Jurkat, Clone E6-1 (cell line): ENCODE data around the gene ARHGAP28.
"Not testable (repeated sequence)": the region's sequence is repeated elsewhere in the genome, so short reads cannot be mapped to it uniquely, and the experiment has no call there.

Experiments used
- DNase-seq: peaks from one replicate; pipeline ENCODE4 v3.0.0-alpha.2; 2011; ENCODE audit warnings: low read depth, low spot score
- H3K4me3 ChIP-seq: 2 replicates; pipeline ENCODE4 v1.5.1; 2011; ENCODE audit warnings: mild to moderate bottlenecking, low read length, control low read depth, moderate library complexity

Gene ARHGAP28

DNA sequence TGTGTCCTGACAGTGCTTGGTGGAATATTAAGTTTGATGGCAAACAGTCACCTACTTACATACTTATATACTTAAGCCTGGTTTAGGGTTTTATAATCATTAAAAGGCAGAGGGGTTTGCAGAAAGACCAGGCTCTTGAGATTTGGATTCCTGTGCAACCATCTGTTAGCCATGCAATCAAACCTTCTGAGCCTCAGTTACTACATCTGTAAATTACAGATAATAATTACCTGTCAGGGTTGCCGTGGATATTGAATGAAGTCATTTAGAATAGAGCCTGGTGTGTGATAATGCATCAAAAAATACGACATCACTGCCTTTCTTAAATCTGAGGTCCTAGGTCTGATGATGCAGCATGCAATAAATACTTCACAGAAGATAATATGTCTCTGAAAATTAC, 152.9 kb downstream of the ARHGAP28 start:
- no peak overlapping the region for H3K4me3 ChIP-seq
- DNase-seq: no peak

GRCh38 chr18:6885006-6885481, 155.5 kb downstream of the ARHGAP28 start:
- no peak for DNase-seq
- no peak overlapping the region for H3K4me3 ChIP-seq

DNA sequence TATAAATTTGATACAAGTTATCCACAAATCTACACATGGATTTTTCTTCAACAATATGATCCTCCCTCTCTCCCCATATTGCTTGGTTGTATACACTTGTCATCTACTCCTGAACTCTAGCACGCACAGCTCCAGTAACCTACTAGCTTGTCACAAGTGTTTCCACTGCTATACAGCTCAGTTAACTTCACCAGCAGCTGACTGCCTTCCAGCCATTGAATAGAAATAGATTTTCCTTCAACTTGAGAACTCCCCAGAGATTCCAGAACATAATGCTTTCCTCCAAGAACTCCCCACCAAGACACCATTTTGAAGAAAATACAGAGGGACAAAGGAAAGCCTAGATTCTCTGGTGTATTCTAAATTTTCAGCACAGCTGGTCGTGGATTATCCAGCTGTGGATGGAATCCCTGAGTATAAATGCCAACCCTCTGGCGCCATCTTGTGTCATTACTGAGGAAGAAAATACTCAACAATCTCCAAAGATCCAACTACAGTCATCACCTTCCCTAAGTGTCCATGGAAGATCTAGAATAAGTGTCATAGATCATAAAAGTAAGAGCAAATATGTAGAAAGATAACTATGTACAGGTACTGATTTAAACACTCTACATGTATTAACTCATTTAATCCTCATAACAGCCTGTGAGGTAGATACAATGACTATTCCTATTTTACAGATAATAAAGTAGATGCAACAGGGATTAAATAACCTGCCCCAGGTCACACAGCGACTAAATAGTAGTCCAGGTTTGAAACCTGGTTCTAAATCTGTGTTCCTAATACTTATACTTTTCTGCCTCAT, 156.7 kb downstream of the ARHGAP28 start:
- no peak overlapping the region for H3K4me3 ChIP-seq
- peak; percentile 14 for DNase-seq

GRCh38 chr18:6886797-6887330, 157.3 kb downstream of the ARHGAP28 start:
- no peak overlapping the region for H3K4me3 ChIP-seq
- no peak for DNase-seq

GRCh38 chr18:6891788-6892187, 162.3 kb downstream of the ARHGAP28 start:
- no peak for DNase-seq
- no peak overlapping the region for H3K4me3 ChIP-seq

- no peak overlapping the region for H3K4me3 ChIP-seq
- DNase-seq: no peak
Observed at GRCh38 chr18:6901286-6901926, 171.9 kb downstream of the ARHGAP28 start.

- no peak overlapping the region for H3K4me3 ChIP-seq
- DNase-seq: no peak
Observed at GRCh38 chr18:6917072-6917471, 187.6 kb downstream of the ARHGAP28 start.

GRCh38 chr18:6920099-6920955, 190.8 kb downstream of the ARHGAP28 start:
- peak; percentile 60 for DNase-seq
- H3K4me3 ChIP-seq: no peak overlapping the region

- H3K4me3 ChIP-seq: no peak overlapping the region
- DNase-seq: no peak
Observed at GRCh38 chr18:6921571-6921970, 192.1 kb downstream of the ARHGAP28 start.

DNA sequence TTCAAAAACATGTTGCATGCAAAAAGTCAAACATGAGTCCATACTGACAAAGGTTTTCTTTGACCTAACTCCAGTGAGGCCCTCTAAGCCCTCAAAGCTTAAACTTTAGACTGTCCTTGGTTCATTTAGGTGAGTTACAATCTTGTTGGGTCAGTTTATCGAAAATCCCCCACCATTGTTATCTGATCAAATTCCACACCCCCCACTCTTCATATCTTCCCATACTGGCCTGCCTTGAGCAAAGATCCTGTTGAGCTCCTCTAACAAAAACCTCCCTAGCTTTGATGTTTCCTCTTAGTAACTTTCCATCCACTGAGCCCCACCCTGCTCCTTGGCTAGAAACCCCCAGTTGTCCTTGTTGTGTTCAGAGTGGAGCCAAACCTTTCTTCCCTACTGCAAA, 193.7 kb downstream of the ARHGAP28 start:
- no peak overlapping the region for H3K4me3 ChIP-seq
- no peak for DNase-seq

- DNase-seq: no peak
- H3K4me3 ChIP-seq: no peak overlapping the region
Observed at GRCh38 chr18:6927153-6927552, 197.6 kb downstream of the ARHGAP28 start.

GRCh38 chr18:6928359-6928758, 198.8 kb downstream of the ARHGAP28 start:
- DNase-seq: no peak
- no peak overlapping the region for H3K4me3 ChIP-seq

DNA sequence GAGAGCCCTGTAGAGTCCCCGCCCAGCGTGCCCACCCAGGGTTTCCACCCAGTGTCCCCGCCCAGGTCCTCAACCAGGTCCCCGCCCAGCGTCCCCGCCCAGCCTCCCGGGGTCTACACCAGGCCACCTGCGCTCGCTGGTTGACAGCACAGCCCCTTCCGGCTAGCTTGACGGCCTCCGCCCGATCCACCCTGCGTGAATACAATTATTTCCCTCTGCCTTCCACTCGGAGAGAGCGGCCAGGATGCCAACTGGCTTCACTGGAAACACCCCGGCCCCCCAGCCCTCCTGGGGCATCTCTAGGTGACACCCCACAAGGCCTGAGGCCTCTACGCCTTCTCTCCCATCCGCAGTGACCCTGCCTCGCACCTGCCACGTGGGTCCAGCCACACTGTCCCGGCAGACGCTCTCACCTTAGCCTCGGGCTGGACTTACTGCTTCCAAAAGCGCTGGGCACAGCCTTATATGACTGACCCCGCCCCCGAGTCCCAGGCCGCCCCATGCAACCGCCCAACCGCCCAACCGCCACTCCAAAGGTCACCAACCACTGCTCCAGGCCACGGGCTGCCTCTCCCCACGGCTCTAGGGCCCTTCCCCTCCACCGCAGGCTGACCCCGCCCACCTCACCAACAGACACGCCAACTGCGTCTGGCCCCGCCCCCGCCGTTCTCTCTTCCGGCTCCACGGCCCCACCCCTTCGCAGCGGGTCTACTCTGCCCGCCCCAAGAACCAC, 200.0 kb downstream of the ARHGAP28 start:
- no peak for DNase-seq
- H3K4me3 ChIP-seq: no peak overlapping the region

DNA sequence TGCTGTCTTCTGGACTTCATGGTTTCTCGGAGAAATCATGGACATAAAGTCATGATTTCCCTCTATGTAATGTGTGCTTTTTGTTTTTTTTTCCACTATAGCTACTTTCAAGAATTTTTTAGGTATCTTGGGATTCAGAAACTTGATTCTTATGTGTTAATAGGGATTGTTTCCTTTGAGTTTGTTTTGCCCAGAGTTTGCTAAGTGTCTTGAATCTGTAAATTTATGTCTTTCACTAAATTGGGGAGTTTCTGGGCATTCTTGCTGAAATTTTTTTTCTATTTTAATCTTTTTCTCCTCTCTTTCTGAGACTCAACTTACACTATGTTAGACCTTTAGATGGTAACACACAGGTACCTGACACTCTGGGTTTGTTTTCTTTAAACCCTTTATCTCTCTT, 205.3 kb downstream of the ARHGAP28 start:
- no peak for DNase-seq

GRCh38 chr18:6938003-6938402, 208.5 kb downstream of the ARHGAP28 start:
- H3K4me3 ChIP-seq: no peak overlapping the region
- no peak for DNase-seq

More for the DNA sequence above, 205.3 kb downstream of the ARHGAP28 start:
- no peak overlapping the region for H3K4me3 ChIP-seq

GRCh38 chr18:6938403-6938802, 208.9 kb downstream of the ARHGAP28 start:
- H3K4me3 ChIP-seq, DNase-seq: not testable (repeated sequence)

DNA sequence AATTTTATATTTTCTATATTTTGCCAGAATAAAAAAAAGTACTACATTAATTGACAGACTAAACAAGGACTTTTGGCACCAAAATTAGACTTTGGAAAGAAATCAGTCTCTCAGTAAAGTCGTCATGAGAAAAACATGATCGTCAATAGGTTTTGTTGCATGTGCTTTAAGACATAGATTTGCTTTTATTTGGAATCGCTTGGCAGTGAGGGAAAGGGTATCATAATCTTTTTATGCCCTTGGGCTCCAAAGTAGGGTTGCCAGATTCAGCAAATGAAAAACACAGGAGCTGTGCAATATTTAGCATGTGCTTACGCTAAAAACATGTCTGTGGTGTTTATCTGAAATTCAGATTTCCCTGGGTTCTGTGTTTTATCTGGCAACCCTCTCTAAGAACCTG, 210.5 kb downstream of the ARHGAP28 start:
- DNase-seq: no peak
- no peak overlapping the region for H3K4me3 ChIP-seq

GRCh38 chr18:6940451-6940850, 210.9 kb downstream of the ARHGAP28 start:
- no peak for DNase-seq
- H3K4me3 ChIP-seq: no peak overlapping the region

- no peak overlapping the region for H3K4me3 ChIP-seq
- DNase-seq: no peak
Observed at GRCh38 chr18:6941996-6942395, 212.5 kb downstream of the ARHGAP28 start.
